ENCODE data around the gene SNCA.

Gene SNCA

GRCh38 chr4:89836897-89837384, at the start of gene SNCA (continued):
- TF ChIP-seq ZBTB49 (tag by site-specific recombination; IDR thresholded peaks at IDR 0.05; ENCODE audit: low read depth) (no peak), ZNF175 (tag by site-specific recombination; IDR thresholded peaks at IDR 0.05) (no peak), ZNF513 (tag by site-specific recombination; IDR thresholded peaks at IDR 0.05) (peak; percentile 61), PRDM6 (tag by site-specific recombination; IDR thresholded peaks at IDR 0.05) (no peak), ZNF501 (tag by site-specific recombination; IDR thresholded peaks at IDR 0.05) (peak; percentile 65; the same call in 1 of the 2 replicates), KLF10 (tag by site-specific recombination; IDR thresholded peaks at IDR 0.05) (no peak), ZNF324 (tag by site-specific recombination; IDR thresholded peaks at IDR 0.05) (no peak; the same call in 1 of the 2 replicates), ZEB2 (tag by site-specific recombination; IDR thresholded peaks at IDR 0.05) (peak; percentile 45; the same call in 1 of the 2 replicates), ZNF280C (tag by site-specific recombination; IDR thresholded peaks at IDR 0.05) (no peak), ZNF585B (tag by site-specific recombination; IDR thresholded peaks at IDR 0.05) (no peak), ZFP3 (tag by site-specific recombination; IDR thresholded peaks at IDR 0.05; ENCODE audit: low read depth) (no peak), ZNF274 (IDR thresholded peaks at IDR 0.05; ENCODE audit: low read length) (no peak), ZNF274 (tag by site-specific recombination; IDR thresholded peaks at IDR 0.05; ENCODE audit: borderline replicate concordance) (no peak), REST (tag by site-specific recombination; IDR thresholded peaks at IDR 0.05) (0 out of 2 replicates have a peak, but pooled peaks have one; percentile 30), ZNF544 (tag by site-specific recombination; IDR thresholded peaks at IDR 0.05) (no peak), ZNF776 (tag by site-specific recombination; IDR thresholded peaks at IDR 0.05; ENCODE audit: borderline replicate concordance) (no peak), ZNF518A (tag by site-specific recombination; conservative IDR thresholded peaks at IDR 0.05; ENCODE audit: low read depth) (no peak), KLF9 (tag by site-specific recombination; IDR thresholded peaks at IDR 0.05; ENCODE audit: low read depth) (peak; percentile 56; the same call in 1 of the 2 replicates), ZNF202 (tag by site-specific recombination; IDR thresholded peaks at IDR 0.05; ENCODE audit: borderline replicate concordance) (no peak), ZNF510 (tag by site-specific recombination; IDR thresholded peaks at IDR 0.05; ENCODE audit: insufficient replicate concordance) (no peak), ZNF624 (tag by site-specific recombination; IDR thresholded peaks at IDR 0.05) (no peak), BCL11B (tag by site-specific recombination; IDR thresholded peaks at IDR 0.05; ENCODE audit: low read depth) (no peak), ZNF768 (tag by site-specific recombination; IDR thresholded peaks at IDR 0.05) (no peak), SCRT2 (tag by site-specific recombination; IDR thresholded peaks at IDR 0.05) (no peak)

All from HEK293 (cell line).